A673 (cell line): ENCODE measurements around the gene NFKB1.

Experiments
- CTCF ChIP-seq: fragments of 300-800, 200-600 bp; sonication (generic); conservative IDR thresholded peaks from 2 replicates; pipeline ENCODE4 v1.5.1; 2017; ENCODE audit warnings: low read depth, mild to moderate bottlenecking, antibody characterized with exemption, low read length, moderate library complexity, mixed read lengths
- EZH2 ChIP-seq: fragments of 200-600 bp; sonication (generic); IDR thresholded peaks from 2 replicates; pipeline ENCODE4 v1.6.1; 2017; ENCODE audit warnings: borderline replicate concordance, low read depth, mild to moderate bottlenecking, mixed read lengths, antibody characterized with exemption, low read length; ENCODE audit not compliant: poor library complexity, severe bottlenecking

GRCh38 chr4:102454981-102455685 lies 46.0 kb upstream of the NFKB1 start:
- no peak for TF ChIP-seq CTCF
- no peak for TF ChIP-seq EZH2
